IPS-15b (cell line): ENCODE measurements around the gene GMPR2.
"Not testable (repeated sequence)": the region's sequence is repeated elsewhere in the genome, so short reads cannot be mapped to it uniquely, and the experiment has no call there.

Experiments
- H3K27me3 ChIP-seq: one replicate; pipeline ENCODE4 v1.6.1; 2013; ENCODE audit warnings: low read length; ENCODE audit not compliant: control insufficient read depth, insufficient read depth
- H3K36me3 ChIP-seq: one replicate; pipeline ENCODE4 v1.6.1; 2013; ENCODE audit warnings: low read length; ENCODE audit not compliant: control insufficient read depth, insufficient read depth
- H3K4me1 ChIP-seq: one replicate; pipeline ENCODE4 v1.6.1; 2013; ENCODE audit warnings: mild to moderate bottlenecking, low read length; ENCODE audit not compliant: control insufficient read depth, insufficient read depth
- H3K4me3 ChIP-seq: one replicate; pipeline ENCODE4 v1.5.1; 2013; ENCODE audit warnings: low read depth, low read length
- H3K9ac ChIP-seq: one replicate; pipeline ENCODE4 v1.6.1; 2013; ENCODE audit warnings: low read depth, mild to moderate bottlenecking, low read length
- H3K9me3 ChIP-seq: one replicate; pipeline ENCODE4 v1.6.1; 2013; ENCODE audit warnings: mild to moderate bottlenecking, low read length; ENCODE audit not compliant: control insufficient read depth, insufficient read depth

The GMPR2 gene

DNA sequence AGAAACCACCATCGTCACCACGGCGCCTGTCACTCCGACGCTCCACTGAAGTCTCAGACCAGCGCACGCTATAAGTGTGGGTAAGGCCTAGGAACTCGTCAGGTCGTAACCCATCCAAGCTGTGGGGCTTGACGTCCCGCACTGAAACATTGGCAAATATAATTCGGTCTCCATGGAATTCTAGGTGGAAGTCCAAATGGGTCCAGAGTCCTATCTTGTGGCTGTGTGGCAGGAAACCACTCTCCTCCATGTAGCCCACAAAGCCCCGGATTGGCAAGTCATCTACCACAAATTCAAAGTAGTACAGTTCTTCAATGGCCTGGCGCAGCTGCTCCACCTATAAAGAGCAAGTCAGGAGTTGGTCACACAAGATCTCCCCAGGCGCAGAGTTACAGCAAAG is 39.8 kb upstream of the GMPR2 start:
- no peak overlapping the region for H3K4me3 ChIP-seq
- no peak overlapping the region for H3K9ac ChIP-seq
- H3K4me1 ChIP-seq: peaks cover 3% of the 10 kb centered on the region
- H3K27me3 ChIP-seq: no peaks in the 10 kb centered on the region
- peaks cover 17% of the 10 kb centered on the region for H3K36me3 ChIP-seq
- H3K9me3 ChIP-seq: no peaks in the 10 kb centered on the region

DNA sequence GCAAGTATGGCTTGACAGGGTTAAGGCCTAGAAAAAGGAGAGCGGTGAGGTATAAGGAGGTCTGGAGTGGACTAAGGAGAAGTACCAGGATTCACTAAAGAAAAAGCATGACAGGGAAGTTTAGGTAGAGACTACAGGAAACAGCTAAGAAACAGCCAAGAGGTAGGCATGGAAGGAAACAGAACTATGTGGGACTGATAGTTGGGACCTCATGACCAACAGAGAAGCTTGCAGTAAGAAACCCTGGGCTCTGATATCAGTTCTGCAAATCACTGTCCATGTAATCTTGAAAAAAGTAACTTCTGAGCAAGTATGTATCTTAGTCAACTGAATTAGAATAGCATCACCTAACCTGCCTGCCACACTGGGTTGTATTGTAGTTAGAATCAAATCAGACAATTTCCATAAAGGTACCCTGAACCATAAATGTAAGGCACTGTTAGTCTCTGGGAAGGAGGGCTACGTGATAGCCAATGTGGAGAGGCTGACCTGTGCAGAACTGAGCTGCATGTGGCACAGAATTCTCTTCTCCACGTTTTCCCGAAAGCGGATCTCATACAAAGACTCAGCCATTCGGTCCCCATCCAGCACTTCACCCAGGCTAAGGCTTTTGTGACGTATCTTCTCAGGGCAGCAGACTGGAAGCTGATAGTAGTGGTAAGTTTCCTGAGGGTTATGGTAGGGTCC is 38.4 kb upstream of the GMPR2 start:
- peak overlapping the region; percentile 93 for H3K4me3 ChIP-seq
- no peaks in the 10 kb centered on the region for H3K9me3 ChIP-seq
- peaks cover 3% of the 10 kb centered on the region for H3K4me1 ChIP-seq
- H3K27me3 ChIP-seq: no peaks in the 10 kb centered on the region
- peak overlapping the region; percentile 91 for H3K9ac ChIP-seq
- H3K36me3 ChIP-seq: peaks cover 17% of the 10 kb centered on the region

DNA sequence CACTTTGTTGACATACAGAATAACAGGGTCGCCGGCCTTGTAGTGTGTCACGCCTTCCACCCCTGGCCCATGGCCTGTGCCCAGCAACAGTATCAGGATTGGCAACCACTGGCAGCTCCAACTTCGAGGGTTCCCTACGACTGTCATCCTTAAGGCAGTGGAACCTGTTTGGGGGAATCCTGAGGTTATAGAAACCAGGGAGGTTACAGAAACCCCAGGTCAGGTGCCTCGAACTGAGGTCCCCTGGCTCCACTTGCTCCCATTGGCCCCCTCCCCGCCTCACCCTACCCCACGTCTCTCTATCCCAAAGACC is 37.9 kb upstream of the GMPR2 start:
- Histone ChIP-seq H3K27me3 (no peaks in the 10 kb centered on the region), H3K36me3 (peaks cover 13% of the 10 kb centered on the region), H3K9me3 (no peaks in the 10 kb centered on the region), H3K4me3 (peak overlapping the region; percentile 93), H3K9ac (peak overlapping the region; percentile 91), H3K4me1 (peaks cover 3% of the 10 kb centered on the region)

DNA sequence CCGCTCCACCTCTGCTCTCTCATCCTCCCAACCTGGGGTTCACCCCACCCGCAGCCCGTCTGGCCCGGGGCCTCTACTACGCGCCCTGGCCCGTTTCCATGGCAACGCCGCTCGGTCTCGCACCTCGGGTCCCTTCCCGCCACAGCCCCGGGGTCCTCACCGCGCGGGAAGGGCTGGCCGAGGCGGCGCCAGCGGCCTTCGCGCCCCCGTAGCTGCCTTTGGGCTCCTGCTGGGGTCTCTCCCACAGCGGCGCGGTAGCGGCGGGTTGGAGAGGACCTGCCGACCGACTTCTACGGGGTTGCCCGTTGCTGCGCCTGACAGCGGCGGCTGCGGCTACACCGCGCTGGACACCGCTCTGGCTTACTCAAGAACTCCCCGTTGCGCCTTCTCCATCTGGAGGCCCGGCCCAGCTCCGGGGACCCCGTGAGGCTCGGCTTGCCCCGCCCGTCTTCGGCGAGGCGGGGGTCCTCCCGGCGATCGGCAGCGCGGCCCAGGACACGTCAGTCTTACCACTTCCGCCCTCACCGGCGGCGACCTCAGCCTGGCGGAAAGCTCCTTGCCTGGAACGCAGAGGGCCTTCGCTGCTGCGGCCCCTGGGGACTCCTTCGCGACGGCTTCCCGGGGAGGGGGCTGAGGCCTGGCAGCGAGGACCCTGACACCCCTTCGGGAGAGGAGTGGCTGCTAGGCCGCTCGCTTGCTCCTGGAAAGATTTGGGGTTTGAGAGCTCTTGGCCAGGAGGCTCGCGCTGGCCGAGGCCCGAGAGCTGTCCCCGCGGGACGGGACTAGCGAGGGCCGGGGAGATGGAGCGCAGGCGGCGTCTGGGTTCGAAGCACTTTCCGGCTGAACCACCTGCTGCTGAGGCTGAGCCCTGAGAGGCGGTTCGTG is 37.3 kb upstream of the GMPR2 start, which contains the start of gene TM9SF1:
TM9SF1 (minus strand) TSS at position 256 of the 885 bp plus-strand sequence. CDS start 422 bp downstream, outside the sequence.
- H3K9ac ChIP-seq: peak within 1 kb of the TSS; percentile 91
- no peaks in the 10 kb centered on the region for H3K9me3 ChIP-seq
- H3K4me3 ChIP-seq: peak within 1 kb of the TSS; percentile 93
- H3K27me3 ChIP-seq: no peaks in the 10 kb centered on the region
- H3K36me3 ChIP-seq: peaks cover 11% of the 10 kb centered on the region
- H3K4me1 ChIP-seq: peaks cover 3% of the 10 kb centered on the region

DNA sequence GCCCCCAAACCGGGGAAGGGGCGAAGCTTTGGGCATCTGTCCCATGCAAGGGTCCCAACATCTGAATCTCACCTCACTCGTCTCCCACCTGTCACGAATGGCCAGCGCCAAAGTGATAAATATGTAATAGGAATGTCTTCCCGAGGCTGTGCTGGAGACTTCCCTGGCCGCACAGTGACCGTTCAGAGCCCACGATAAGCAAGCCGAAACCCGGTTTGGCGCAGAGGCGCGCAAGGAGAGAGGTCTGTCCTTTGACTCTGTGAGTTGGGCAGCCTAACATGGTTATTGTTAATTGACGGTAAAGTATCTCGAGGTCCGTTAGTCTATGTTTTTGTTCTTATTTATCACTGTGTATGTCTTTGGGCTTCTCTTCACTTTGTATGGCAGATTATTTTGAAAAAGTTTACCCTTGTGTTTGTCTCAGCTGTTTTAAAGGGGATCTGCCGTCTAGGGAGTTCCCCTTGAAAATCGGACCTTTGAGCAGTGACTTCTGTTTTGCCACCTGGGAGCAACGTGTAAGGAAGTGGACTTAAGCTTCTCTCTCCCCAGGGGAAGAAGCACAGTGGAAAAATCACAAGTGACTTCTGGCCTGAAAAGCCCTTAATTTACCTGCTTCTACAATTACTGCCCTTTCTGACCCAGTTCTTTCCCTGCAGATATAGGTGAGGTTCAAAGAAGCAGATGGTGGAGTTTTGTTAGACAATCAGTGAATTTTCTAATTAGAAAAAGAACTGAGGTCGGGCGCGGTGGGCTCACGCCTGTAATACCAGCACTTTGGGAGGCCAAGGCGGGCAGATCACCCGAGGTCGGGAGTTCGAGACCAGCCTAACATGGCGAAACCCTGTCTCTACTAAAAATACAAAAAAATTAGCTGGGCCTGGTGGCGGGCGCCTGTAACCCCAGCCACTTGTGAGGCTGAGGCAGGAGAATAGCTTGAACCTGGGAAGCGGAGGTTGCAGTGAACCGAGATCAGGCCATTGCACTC is 36.4 kb upstream of the GMPR2 start:
- peaks cover 2% of the 10 kb centered on the region for H3K9me3 ChIP-seq
- H3K36me3 ChIP-seq: peaks cover 15% of the 10 kb centered on the region
- H3K4me1 ChIP-seq: peaks cover 3% of the 10 kb centered on the region
- peak overlapping the region; percentile 91 for H3K9ac ChIP-seq
- H3K27me3 ChIP-seq: no peaks in the 10 kb centered on the region
- peak overlapping the region; percentile 93 for H3K4me3 ChIP-seq

DNA sequence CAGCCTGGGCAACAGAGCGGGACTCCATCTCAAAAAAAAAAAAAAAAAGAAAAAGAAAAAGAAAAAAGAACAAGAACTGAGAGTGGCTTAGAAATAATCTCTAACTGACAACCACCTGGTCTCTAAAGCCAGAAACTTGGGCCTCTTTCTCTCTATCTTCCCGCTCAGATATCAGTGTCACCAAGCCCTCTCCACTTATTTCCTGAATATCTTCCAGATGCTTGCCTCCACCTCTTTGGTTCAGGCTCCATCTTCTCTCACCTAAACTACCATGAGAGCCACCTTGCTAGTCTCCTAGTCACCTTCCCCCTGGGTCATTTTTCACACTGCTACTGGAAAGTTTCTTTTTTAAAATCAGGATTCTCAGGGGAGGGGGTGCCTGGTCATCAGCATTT is 35.7 kb upstream of the GMPR2 start:
- Histone ChIP-seq H3K27me3 (no peaks in the 10 kb centered on the region), H3K4me3 (peak overlapping the region; percentile 26), H3K9me3 (peaks cover 2% of the 10 kb centered on the region), H3K36me3 (peaks cover 17% of the 10 kb centered on the region), H3K9ac (no peak overlapping the region), H3K4me1 (peaks cover 3% of the 10 kb centered on the region)

DNA sequence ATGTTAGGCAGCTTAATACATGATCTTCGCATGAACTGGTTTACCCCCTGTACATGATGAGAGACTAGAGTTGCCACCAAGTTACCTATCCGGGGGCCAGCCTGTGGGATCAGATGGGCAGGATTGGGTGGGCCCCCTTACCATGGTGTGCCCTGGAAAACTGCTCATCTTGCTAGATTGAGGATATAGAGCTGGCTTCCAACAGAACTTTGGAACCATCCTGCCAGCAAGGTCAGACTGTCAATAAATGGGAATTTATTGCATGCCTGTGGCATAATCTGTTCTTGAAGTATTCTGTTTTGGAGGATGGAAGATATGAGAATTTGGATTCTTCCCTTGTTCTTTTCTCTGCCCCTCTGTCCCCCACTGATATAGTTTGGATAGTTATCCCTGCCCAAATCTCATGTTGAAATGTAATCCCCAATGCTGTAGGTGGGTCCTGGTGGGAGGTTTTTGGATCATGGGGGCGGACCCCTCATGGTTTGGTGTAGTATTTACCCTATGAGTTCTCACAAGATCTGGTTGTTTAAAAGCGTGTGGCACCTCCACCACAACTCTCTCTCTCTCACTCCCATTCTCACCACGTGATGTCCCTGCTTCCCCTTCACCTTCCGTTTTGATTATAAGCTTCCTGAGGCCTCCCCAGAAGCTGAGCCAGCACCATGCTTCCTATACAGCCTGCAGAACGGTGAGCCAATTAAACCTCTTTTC is 33.8 kb upstream of the GMPR2 start:
- Histone ChIP-seq H3K27me3 (no peaks in the 10 kb centered on the region), H3K36me3 (peaks cover 8% of the 10 kb centered on the region), H3K9me3 (peaks cover 2% of the 10 kb centered on the region), H3K4me3 (no peak overlapping the region), H3K4me1 (peaks cover 3% of the 10 kb centered on the region), H3K9ac (no peak overlapping the region)

DNA sequence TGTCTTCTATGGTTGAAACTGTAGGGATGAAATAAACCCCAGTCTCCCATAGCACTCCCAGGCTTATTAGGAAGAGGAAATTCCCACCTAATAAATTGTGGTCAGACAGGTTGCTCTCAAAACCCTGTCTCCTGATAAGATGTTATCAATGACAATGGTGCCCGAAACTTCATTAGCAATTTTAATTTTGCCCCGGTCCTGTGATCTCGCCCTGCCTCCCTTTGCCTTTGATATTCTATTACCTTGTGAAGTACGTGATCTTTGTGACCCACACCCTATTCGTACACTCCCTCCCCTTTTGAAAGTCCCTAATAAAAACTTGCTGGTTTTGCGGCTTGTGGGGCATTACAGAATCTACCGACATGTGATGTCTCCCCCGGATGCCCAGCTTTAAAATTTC is 30.2 kb upstream of the GMPR2 start:
- H3K27me3 ChIP-seq, H3K9me3 ChIP-seq, H3K4me1 ChIP-seq, H3K9ac ChIP-seq, H3K4me3 ChIP-seq: not testable (repeated sequence)
- peaks cover 19% of the 10 kb centered on the region for H3K36me3 ChIP-seq

DNA sequence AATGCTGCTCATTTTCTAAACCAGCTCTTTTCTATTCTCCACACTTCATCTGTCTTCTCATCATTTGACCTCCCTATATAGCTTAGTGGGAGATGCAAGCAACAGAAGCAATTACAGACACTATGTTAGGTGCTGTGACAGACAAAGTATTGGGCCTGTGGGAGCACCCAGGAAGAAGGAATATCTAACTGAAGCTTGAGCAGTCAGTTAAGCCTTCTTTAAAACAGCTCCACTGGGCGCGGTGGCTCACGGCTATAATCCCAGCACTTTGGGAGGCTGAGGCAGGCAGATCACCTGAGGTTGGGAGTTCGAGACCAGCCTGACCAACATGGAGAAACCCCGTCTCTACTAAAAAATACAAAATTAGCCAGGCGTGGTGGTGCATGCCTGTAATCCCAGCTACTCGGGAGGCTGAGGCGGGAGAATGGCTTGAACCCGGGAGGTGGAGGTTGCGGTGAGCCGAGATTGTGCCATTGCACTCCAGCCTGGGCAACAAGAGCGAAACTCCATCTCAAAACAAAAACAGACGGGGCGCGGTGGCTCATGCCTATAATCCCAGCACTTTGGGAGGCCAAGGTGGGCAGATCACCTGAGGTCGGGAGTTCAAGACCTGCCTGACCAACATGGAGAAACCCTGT is 29.4 kb upstream of the GMPR2 start:
- H3K9me3 ChIP-seq, H3K4me3 ChIP-seq, H3K9ac ChIP-seq, H3K27me3 ChIP-seq, H3K4me1 ChIP-seq: not testable (repeated sequence)
- peaks cover 19% of the 10 kb centered on the region for H3K36me3 ChIP-seq

DNA sequence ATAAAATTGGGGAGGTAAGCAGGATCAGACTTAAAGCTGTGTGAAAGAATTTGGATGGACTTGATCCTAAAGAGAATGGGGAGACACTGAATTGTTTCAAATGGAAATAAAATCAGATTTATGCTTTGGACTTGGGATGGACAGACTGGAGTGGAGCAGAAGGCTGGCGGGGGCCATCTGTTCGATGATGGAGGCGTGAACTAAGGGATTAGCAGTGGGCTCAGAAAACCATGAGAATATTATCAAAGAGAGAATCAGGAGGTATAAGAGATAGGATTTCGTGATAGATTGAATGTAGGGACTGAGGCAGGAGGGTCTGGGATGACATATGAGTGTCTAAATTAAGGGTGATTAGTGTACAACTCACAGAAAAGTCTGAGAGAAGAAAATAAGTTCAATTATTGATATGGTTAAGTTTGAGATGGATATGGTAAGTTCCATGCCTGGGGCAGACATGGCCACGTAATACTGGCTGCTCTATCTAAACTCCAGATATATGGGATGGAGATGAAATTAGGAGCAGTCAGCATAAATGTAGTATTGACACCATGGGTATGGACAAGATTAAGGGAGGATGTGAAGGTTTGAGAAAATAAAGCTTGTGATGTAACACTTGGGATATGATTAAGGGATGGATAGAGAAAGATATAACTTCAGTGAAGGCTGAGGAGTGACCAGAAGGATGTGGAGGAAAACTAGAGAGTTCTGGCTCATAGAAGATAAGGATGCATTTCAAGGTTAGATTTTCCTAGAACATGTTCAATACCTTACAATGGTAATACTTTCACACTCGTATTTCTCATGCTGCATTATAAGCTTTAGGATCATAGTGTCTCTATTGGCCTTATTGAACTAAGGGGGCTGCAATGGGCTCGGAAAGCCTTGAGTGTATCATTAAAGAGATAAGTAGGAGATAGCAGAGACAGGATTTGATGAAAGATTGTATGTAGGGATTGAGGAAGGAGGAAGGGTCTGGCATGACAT is 28.3 kb upstream of the GMPR2 start:
- H3K27me3 ChIP-seq: no peaks in the 10 kb centered on the region
- H3K9ac ChIP-seq: no peak overlapping the region
- peaks cover 22% of the 10 kb centered on the region for H3K36me3 ChIP-seq

More for the DNA sequence above, 28.3 kb upstream of the GMPR2 start:
- H3K9me3 ChIP-seq: peaks cover 2% of the 10 kb centered on the region
- H3K4me3 ChIP-seq: no peak overlapping the region
- H3K4me1 ChIP-seq: no peaks in the 10 kb centered on the region
